H1 (cell line): ENCODE data around the gene FGF18. TPM values are rescaled to one million over a fixed set of nuclear protein-coding genes. Genes with fewer than 3 reads are reported as not detected.

ENCODE experiments used
- CTCF ChIA-PET: fragments of 300-600 bp; sonication (Branson Sonifier 250); formaldehyde crosslinking; loops from one replicate; lab custom pipeline; 2021; ENCODE audit not compliant: partially characterized antibody; lab: Charles Lee
- POLR2A ChIA-PET: fragments of 300-600 bp; sonication (Branson Sonifier 250); formaldehyde crosslinking; loops from one replicate; lab custom pipeline; 2021; ENCODE audit warnings: inconsistent platforms; ENCODE audit not compliant: partially characterized antibody; lab: Charles Lee
- DNase-seq, 2 experiments: peaks; one replicate each; pipeline versions ENCODE4 v3.0.0 to v3.0.0-alpha.2; 2010 to 2022; ENCODE audit warnings: low spot score in 2 of 2, low read depth in 1 of 2, mixed read lengths in 1 of 2
- FAIRE-seq: peaks from 2 replicates; lab custom pipeline; 2011; peaks lifted over from hg19 to GRCh38; lab: Jason Lieb, UNC
- H2AFZ ChIP-seq: 2 replicates; pipeline ENCODE4 v1.8.1; 2012; ENCODE audit warnings: low read length, inconsistent platforms
- H2AK5ac ChIP-seq: 2 replicates; pipeline ENCODE4 v1.6.1; 2013; ENCODE audit warnings: low read depth, low read length
- H2BK120ac ChIP-seq: replicated peaks from 2 replicates; pipeline ENCODE3; 2013; ENCODE audit warnings: low read depth, low read length, inconsistent platforms
- H2BK12ac ChIP-seq: 2 replicates; pipeline ENCODE4 v1.6.1; 2013; ENCODE audit warnings: low read depth, low read length
- H2BK15ac ChIP-seq: 2 replicates; pipeline ENCODE4 v1.6.1; 2013; ENCODE audit warnings: low read length
- H2BK20ac ChIP-seq: 2 replicates; pipeline ENCODE4 v1.6.1; 2013; ENCODE audit warnings: low read length
- H2BK5ac ChIP-seq: 2 replicates; pipeline ENCODE4 v1.6.1; 2013; ENCODE audit warnings: low read depth, low read length
- H3K14ac ChIP-seq: 2 replicates; pipeline ENCODE4 v1.6.1; 2013; ENCODE audit warnings: inconsistent platforms; ENCODE audit not compliant: insufficient read length
- H3K18ac ChIP-seq: 2 replicates; pipeline ENCODE4 v1.6.1; 2013; ENCODE audit warnings: low read length; ENCODE audit errors: extremely low read depth
- H3K23ac ChIP-seq: 2 replicates; pipeline ENCODE4 v1.6.1; 2013; ENCODE audit warnings: inconsistent platforms; ENCODE audit not compliant: insufficient read length
- H3K23me2 ChIP-seq: 2 replicates; pipeline ENCODE4 v1.6.1; 2013; ENCODE audit warnings: low read depth, low read length
- H3K27ac ChIP-seq: 2 replicates; pipeline ENCODE4 v1.6.1; 2011; ENCODE audit warnings: low read depth, low read length, inconsistent platforms
- H3K27me3 ChIP-seq, 4 experiments: replicated peaks in 1 of 4; 1 replicate in 1 of 4; 2 replicates in 3 of 4; pipeline versions ENCODE4 v1.6.1 to v1.8.1; 2011 to 2013; ENCODE audit warnings: low read length in 3 of 4, mild to moderate bottlenecking in 3 of 4, inconsistent platforms in 2 of 4, mixed read lengths in 2 of 4, moderate library complexity in 1 of 4; ENCODE audit not compliant: control insufficient read depth in 3 of 4, insufficient read depth in 3 of 4; ENCODE audit errors: extremely low read depth in 1 of 4
- H3K36me3 ChIP-seq, 4 experiments: 2 replicates each; pipeline versions ENCODE4 v1.6.1 to v1.8.1; 2011 to 2013; ENCODE audit warnings: mild to moderate bottlenecking in 4 of 4, low read length in 3 of 4, moderate library complexity in 2 of 4, control low read depth in 1 of 4, inconsistent platforms in 1 of 4; ENCODE audit not compliant: insufficient read depth in 4 of 4, control insufficient read depth in 2 of 4
- H3K4ac ChIP-seq: replicated peaks from 2 replicates; pipeline ENCODE3; 2013; ENCODE audit warnings: low read length, low read depth, mixed read lengths, inconsistent platforms; ENCODE audit not compliant: insufficient read length
- H3K4me1 ChIP-seq, 4 experiments: replicated peaks in 1 of 4; 1 replicate in 1 of 4; 2 replicates in 3 of 4; pipeline versions ENCODE4 v1.6.1 to v1.8.1; 2011 to 2013; ENCODE audit warnings: low read length in 3 of 4, inconsistent platforms in 2 of 4, mixed read lengths in 1 of 4; ENCODE audit not compliant: insufficient read depth in 4 of 4, control insufficient read depth in 3 of 4
- H3K4me2 ChIP-seq, 2 experiments: 2 replicates each; pipeline versions ENCODE4 v1.6.1 to v1.8.1; 2011 to 2013; ENCODE audit warnings: low read depth in 2 of 2, low read length in 2 of 2, control low read depth in 1 of 2, inconsistent platforms in 1 of 2, mild to moderate bottlenecking in 1 of 2; ENCODE audit not compliant: insufficient read depth in 1 of 2
- H3K4me3 ChIP-seq, 4 experiments: fragments of 200-600, 300-600 bp in 1 of 4; sonication (generic), shearing (Covaris generic), sonication (Bioruptor Twin) in 1 of 4; 2 replicates each; pipeline versions ENCODE4 v1.5.1 to v1.8.1; 2011 to 2016; ENCODE audit warnings: low read length in 4 of 4, low read depth in 3 of 4, control low read depth in 2 of 4, inconsistent platforms in 2 of 4, mild to moderate bottlenecking in 2 of 4, mixed read lengths in 1 of 4, moderate library complexity in 1 of 4; ENCODE audit not compliant: insufficient read depth in 2 of 4; ENCODE audit errors: extremely low read depth in 1 of 4
- H3K56ac ChIP-seq: replicated peaks from 2 replicates; pipeline ENCODE3; 2013; ENCODE audit warnings: low read depth, mild to moderate bottlenecking, mixed read lengths, low read length, inconsistent platforms; ENCODE audit not compliant: insufficient read length
- H3K79me1 ChIP-seq: 2 replicates; pipeline ENCODE4 v1.6.1; 2013; ENCODE audit warnings: low read depth, low read length, control low read depth
- H3K79me2 ChIP-seq, 2 experiments: 2 replicates each; pipeline versions ENCODE4 v1.6.1 to v1.8.1; 2012 to 2013; ENCODE audit warnings: low read length in 2 of 2, mild to moderate bottlenecking in 2 of 2, inconsistent platforms in 1 of 2; ENCODE audit not compliant: insufficient read depth in 2 of 2, control insufficient read depth in 1 of 2
- H3K9ac ChIP-seq, 4 experiments: replicated peaks in 1 of 4; 1 replicate in 1 of 4; 2 replicates in 3 of 4; pipeline versions ENCODE4 v1.6.1 to v1.8.1; 2011 to 2013; ENCODE audit warnings: low read depth in 3 of 4, low read length in 3 of 4, control low read depth in 2 of 4, mild to moderate bottlenecking in 2 of 4, moderate library complexity in 2 of 4, inconsistent platforms in 1 of 4; ENCODE audit errors: extremely low read depth in 1 of 4
- H3K9me3 ChIP-seq, 2 experiments: 2 replicates each; pipeline versions ENCODE4 v1.6.1 to v1.8.1; 2012 to 2013; ENCODE audit warnings: mild to moderate bottlenecking in 2 of 2, moderate library complexity in 2 of 2, control low read depth in 1 of 2, inconsistent platforms in 1 of 2, low read depth in 1 of 2, low read length in 1 of 2, mixed read lengths in 1 of 2; ENCODE audit not compliant: insufficient read depth in 2 of 2
- H4K20me1 ChIP-seq, 2 experiments: replicated peaks in 1 of 2; 2 replicates each; pipeline versions ENCODE3 to v1.8.1; 2011 to 2013; ENCODE audit warnings: inconsistent platforms in 2 of 2, low read length in 2 of 2, mild to moderate bottlenecking in 1 of 2; ENCODE audit not compliant: insufficient read depth in 2 of 2, control insufficient read depth in 1 of 2
- H4K5ac ChIP-seq: 2 replicates; pipeline ENCODE4 v1.6.1; 2013; ENCODE audit warnings: low read length, low read depth, mixed read lengths, inconsistent platforms; ENCODE audit not compliant: insufficient read length
- H4K8ac ChIP-seq: 2 replicates; pipeline ENCODE4 v1.8.0; 2013; ENCODE audit warnings: mild to moderate bottlenecking, moderate library complexity, low read length, inconsistent platforms; ENCODE audit not compliant: insufficient read depth; ENCODE audit errors: extremely low read depth
- H4K91ac ChIP-seq: replicated peaks from 2 replicates; pipeline ENCODE3; 2013; ENCODE audit warnings: low read length, mixed read lengths, inconsistent platforms; ENCODE audit not compliant: insufficient read length
- BACH1 ChIP-seq: IDR thresholded peaks from 2 replicates; pipeline ENCODE4 v1.6.1; 2012; ENCODE audit warnings: low read length, improper control_type of control experiment
- CBX5 ChIP-seq: fragments of 300-800, 300-1000 bp; sonication (generic); IDR thresholded peaks from 2 replicates; pipeline ENCODE4 v1.7.1; 2016; ENCODE audit warnings: antibody characterized with exemption, low read length, low read depth
- E2F6 ChIP-seq: IDR thresholded peaks from 2 replicates; pipeline ENCODE4 v1.6.1; 2012; ENCODE audit warnings: inconsistent platforms
- EGR1 ChIP-seq: IDR thresholded peaks from 2 replicates; pipeline ENCODE4 v1.6.1; 2011; ENCODE audit warnings: low read depth, low read length, borderline replicate concordance
- EZH2 ChIP-seq: fragments of 200-600 bp; sonication (generic); IDR thresholded peaks from 2 replicates; pipeline ENCODE4 v1.7.1; 2012; ENCODE audit warnings: low read depth, mild to moderate bottlenecking, moderate library complexity, low read length, inconsistent platforms; ENCODE audit not compliant: severe bottlenecking
- HDAC2 ChIP-seq, 2 experiments: fragments of 300-600 bp in 1 of 2; sonication (generic) in 1 of 2; IDR thresholded peaks; 2 replicates each; pipeline ENCODE4 v1.6.1; 2011 to 2012; ENCODE audit warnings: low read depth in 2 of 2, low read length in 2 of 2, mild to moderate bottlenecking in 2 of 2, moderate library complexity in 2 of 2, borderline replicate concordance in 1 of 2, inconsistent platforms in 1 of 2
- HDAC6 ChIP-seq: IDR thresholded peaks from one replicate; pipeline ENCODE4 v1.7.1; 2012; ENCODE audit warnings: low read depth, mild to moderate bottlenecking, inconsistent platforms, low read length, moderate library complexity
- RAD21 ChIP-seq, 2 experiments: IDR thresholded peaks in 1 of 2; conservative IDR thresholded peaks in 1 of 2; 2 replicates each; pipeline ENCODE4 v1.6.1; 2011; ENCODE audit warnings: low read depth in 2 of 2, low read length in 2 of 2, improper control_type of control experiment in 1 of 2, inconsistent platforms in 1 of 2, mild to moderate bottlenecking in 1 of 2, moderate library complexity in 1 of 2
- WGBS, 2 experiments: shearing (Covaris generic) in 1 of 2; methylation state at CpG; one replicate each; pipeline versions ENCODE4 v1.1.6 to v1.1.7; 2013 to 2015; ENCODE audit warnings: low lambda C conversion rate in 2 of 2, mixed read lengths in 2 of 2, inconsistent platforms in 1 of 2, low coverage in 1 of 2, missing lambda C conversion rate in 1 of 2; ENCODE audit not compliant: insufficient replicate concordance in 2 of 2, insufficient coverage in 1 of 2, insufficient read length in 1 of 2; ENCODE audit errors: extremely low coverage in 1 of 2, missing lambda C conversion rate in 1 of 2; 5-methylcytosine and 5-hydroxymethylcytosine counted together
- polyA plus RNA-seq, 7 experiments: library from polyadenylated mRNA; depleted of rRNA in 3 of 7; stranded (reverse) in 5 of 7; unstranded in 2 of 7; fragments of >200 nt in 5 of 7; fragments of 200-250 nt in 2 of 7; gene quantifications; 1 replicate in 5 of 7; 2 replicates in 1 of 7; 4 replicates in 1 of 7; pipeline versions ENCODE4 v1.2.1 to v1.2.3, GENCODE V29; 2011 to 2013; ENCODE audit warnings: missing spikeins in 2 of 7, mixed read lengths in 2 of 7
- total RNA-seq: library from RNA; stranded (reverse); fragmentation: NEBNext Ultra II Directional; extraction: Animal tissue kit (Norgen Biotek cat#: 25700); gene quantifications from 2 replicates; pipeline ENCODE4 v1.2.1, GENCODE V29; 2021
- TF ChIP-seq, protein P1 (sequence below), 3 experiments: IDR thresholded peaks; 1 replicate in 2 of 3; 2 replicates in 1 of 3; pipeline versions ENCODE4 v1.5.1 to v1.6.1; 2011; ENCODE audit warnings: low read length in 3 of 3, mild to moderate bottlenecking in 3 of 3, inconsistent platforms in 2 of 3, low read depth in 1 of 3, moderate library complexity in 1 of 3; ENCODE audit not compliant: insufficient read depth in 1 of 3; ENCODE audit errors: control extremely low read depth in 1 of 3

Gene FGF18
- total and polyA plus RNA-seq, 2 of the 8 experiments (the other 6 are each of a cell fraction or from before 2014, with no cell fraction given) = 0.54 to 1.3 TPM

DNA sequence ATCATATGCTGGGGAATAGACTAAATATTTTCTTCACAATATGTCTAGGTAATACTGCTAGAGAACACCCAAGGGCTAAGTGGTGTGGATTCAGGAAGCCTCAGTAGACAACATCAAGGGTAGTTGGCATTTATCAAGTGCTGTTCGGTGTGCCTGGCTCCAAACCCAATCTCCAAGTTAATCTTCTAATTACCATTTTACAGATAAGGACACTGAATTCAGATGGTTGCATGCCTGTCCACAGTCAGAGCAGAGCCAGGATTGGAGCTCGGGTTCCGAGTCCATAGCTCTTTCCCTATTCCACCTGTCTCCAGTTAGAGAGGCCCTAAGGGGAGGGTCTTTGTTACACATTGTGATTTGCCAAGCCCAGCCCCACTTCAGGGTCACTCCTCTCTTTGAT lies 58.2 kb downstream of the FGF18 start:
- Histone ChIP-seq H3K27ac (no peak overlapping the region), H3K4me3 (no peak overlapping the region), H3K79me1 (no peaks in the 10 kb centered on the region), H4K5ac (no peak overlapping the region), H3K56ac (no peak overlapping the region), H3K79me2 (no peaks in the 10 kb centered on the region), H2BK120ac (no peak overlapping the region), H2AFZ (no peak overlapping the region), H3K36me3 (no peaks in the 10 kb centered on the region), H2BK5ac (no peak overlapping the region), H4K8ac (no peak overlapping the region), H3K4me1 (peaks cover 0 to 6% (median 0%) of the 10 kb centered on the region in 4 experiments; a peak in 2 of 7 replicates), H3K4me2 (no peak overlapping the region), H3K18ac (no peak overlapping the region), H3K27me3 (no peaks in the 10 kb centered on the region), H3K14ac (no peak overlapping the region), H4K91ac (no peak overlapping the region), H4K20me1 (no peaks in the 10 kb centered on the region), H2BK20ac (no peak overlapping the region), H2BK15ac (no peak overlapping the region), H2BK12ac (no peak overlapping the region), H2AK5ac (no peak overlapping the region), H3K23ac (no peak overlapping the region), H3K23me2 (no peaks in the 10 kb centered on the region), H3K9me3 (no peaks in the 10 kb centered on the region), H3K4ac (no peak overlapping the region), H3K9ac (no peak overlapping the region)
- no peak for DNase-seq
- 92% methylated on average over 3 of the region's 3 CpGs; no CpG with 5 or more reads in 1 of the 2 experiments for WGBS, 2 experiments
- FAIRE-seq = no peak
- ChIA-PET POLR2A (interaction anchor here (1.7 kb wide), 1 partner anchor 44 kb away, joined by 3 read pairs; no protein-coding TSS in a partner anchor), CTCF (interaction anchor here (1.7 to 1.8 kb wide), 2 partner anchors 24 to 29 kb away, joined by 6 to 9 read pairs; no protein-coding TSS in a partner anchor)
- TF ChIP-seq, protein P1, sequence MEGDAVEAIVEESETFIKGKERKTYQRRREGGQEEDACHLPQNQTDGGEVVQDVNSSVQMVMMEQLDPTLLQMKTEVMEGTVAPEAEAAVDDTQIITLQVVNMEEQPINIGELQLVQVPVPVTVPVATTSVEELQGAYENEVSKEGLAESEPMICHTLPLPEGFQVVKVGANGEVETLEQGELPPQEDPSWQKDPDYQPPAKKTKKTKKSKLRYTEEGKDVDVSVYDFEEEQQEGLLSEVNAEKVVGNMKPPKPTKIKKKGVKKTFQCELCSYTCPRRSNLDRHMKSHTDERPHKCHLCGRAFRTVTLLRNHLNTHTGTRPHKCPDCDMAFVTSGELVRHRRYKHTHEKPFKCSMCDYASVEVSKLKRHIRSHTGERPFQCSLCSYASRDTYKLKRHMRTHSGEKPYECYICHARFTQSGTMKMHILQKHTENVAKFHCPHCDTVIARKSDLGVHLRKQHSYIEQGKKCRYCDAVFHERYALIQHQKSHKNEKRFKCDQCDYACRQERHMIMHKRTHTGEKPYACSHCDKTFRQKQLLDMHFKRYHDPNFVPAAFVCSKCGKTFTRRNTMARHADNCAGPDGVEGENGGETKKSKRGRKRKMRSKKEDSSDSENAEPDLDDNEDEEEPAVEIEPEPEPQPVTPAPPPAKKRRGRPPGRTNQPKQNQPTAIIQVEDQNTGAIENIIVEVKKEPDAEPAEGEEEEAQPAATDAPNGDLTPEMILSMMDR (IDR thresholded peaks at IDR 0.05; ENCODE audit: control extremely low read depth in 1 of 3, insufficient read depth in 1 of 3, low read depth in 1 of 3, low read length in 3 of 3) = no peak
- no peak for TF ChIP-seq HDAC6
- no peak for TF ChIP-seq E2F6
- TF ChIP-seq HDAC2 (IDR thresholded peaks at IDR 0.05; ENCODE audit: borderline replicate concordance in 1 of 2, low read depth in 2 of 2, low read length in 2 of 2) = no peak
- no peak for TF ChIP-seq RAD21 (IDR thresholded peaks at IDR 0.05 in 1 of 2, conservative IDR thresholded peaks at IDR 0.05 in 1 of 2; ENCODE audit: low read depth in 2 of 2, low read length in 2 of 2)
- no peak for TF ChIP-seq EZH2
- no peak for TF ChIP-seq CBX5
- no peak for TF ChIP-seq BACH1
- TF ChIP-seq EGR1 = no peak
